Pancreas (tissue), 10 donors: ENCODE results near the gene CEMIP. TPM values are rescaled to one million over a fixed set of nuclear protein-coding genes. Genes with fewer than 3 reads are reported as not detected.

Source experiments
- ATAC-seq, 4 donors: fragments of 200-7000 bp; cut with Tn5 transposase; one replicate each; pipeline versions ENCODE4 v1.8.0 to v1.9.1; 2020; ENCODE audit warnings: mild to moderate bottlenecking in 4 of 4, moderate library complexity in 4 of 4
- DNase-seq, 6 donors: peaks; one replicate each; pipeline ENCODE4 v3.0.0-alpha.2; 2020
- FAIRE-seq: peaks from 2 replicates; lab custom pipeline; 2012; peaks lifted over from hg19 to GRCh38; lab: Jason Lieb, UNC
- H3K27ac ChIP-seq, 4 donors: fragments of 200-600 bp; sonication (generic); 1 replicate in 3 of 4; 2 replicates in 1 of 4; pipeline versions ENCODE4 v1.5.0 to v1.8.0; 2020
- H3K27me3 ChIP-seq, 4 donors: fragments of 200-600 bp; one replicate each; pipeline ENCODE4 v1.8.0; 2021
- H3K36me3 ChIP-seq, 3 donors: fragments of 200-600 bp; sonication (generic) in 1 of 3; one replicate each; pipeline versions ENCODE4 v1.5.0 to v1.8.0; 2020 to 2021
- H3K4me1 ChIP-seq, 3 donors: fragments of 200-600 bp; one replicate each; pipeline ENCODE4 v1.8.0; 2021
- H3K4me3 ChIP-seq, 4 donors: fragments of 200-600 bp; sonication (generic) in 2 of 4; one replicate each; pipeline versions ENCODE4 v1.5.0 to v1.8.0; 2020 to 2021
- H3K9me3 ChIP-seq, 4 donors: fragments of 200-600 bp; one replicate each; pipeline ENCODE4 v1.8.0; 2021
- CTCF ChIP-seq, 4 donors: fragments of 200-600 bp; sonication (generic) in 3 of 4; IDR thresholded peaks; one replicate each; pipeline versions ENCODE4 v1.5.0 to v1.8.0; 2021; ENCODE audit warnings: antibody characterized with exemption in 4 of 4
- WGBS, 2 donors: extraction: QIAGEN DNeasy Blood & Tissue Kit; methylation state at CpG; one replicate each; pipeline ENCODE4 v1.1.7; 2013; 5-methylcytosine and 5-hydroxymethylcytosine counted together
- intact Hi-C, 3 donors: fragments of 100-400 bp; cut with DNase I; formaldehyde crosslinking; loops; one replicate each; pipeline versions ENCODE4 v1.11.1 to v1.14.2; 2022
- polyA plus RNA-seq, 2 donors: library from polyadenylated mRNA; stranded (reverse); fragments of 200-250 nt; gene quantifications; one replicate each; pipeline ENCODE4 v1.2.3, GENCODE V29; 2013
- total RNA-seq, 6 donors: library from RNA; stranded (reverse); fragmentation: NEBNext Ultra II Directional in 4 of 6; extraction: Animal tissue kit (Norgen Biotek cat#: 25700) in 4 of 6; gene quantifications; one replicate each; pipeline versions ENCODE4 v1.2.1 to v1.2.4, GENCODE V29; 2021 to 2023
- donor health status: healthy with polysubstance abuse.
- donor health status: DM: no; HTN: no; CAD: no; lungs with moderate emphysema.
- donor health status: DM: no; HTN: no; CAD: no.
- donor health status: control.
- donor health status: control.
- donor health status: Bipolar disorder and iron deficiency.
- donor health status: DM: yes; HTN: yes; CAD: no.
- donor health status: DM: no; HTN: no; CAD: no.
- donor health status: DM: no; HTN: no; CAD: no.
- donor health status: DM: yes; HTN: yes; CAD: no.

CEMIP gene
- total and polyA plus RNA-seq, 8 donors = 0.07 to 0.41 (median 0.12) TPM; not detected in 1

- intact Hi-C loops = no loop called here
- no peak for DNase-seq
These were observed 44.8 kb downstream of the CEMIP start for GRCh38 chr15:80823995-80824394.

GRCh38 chr15:80825361-80826030, 46.3 kb downstream of the CEMIP start:
- H3K27ac ChIP-seq = no peak overlapping the region
- 75 to 83% methylated on average over 6 of the region's 6 CpGs for WGBS, 2 donors
- ATAC-seq (no peak), DNase-seq (no peak), FAIRE-seq (no peak)
- H3K36me3 ChIP-seq = no peaks in the 10 kb centered on the region
- no peaks in the 10 kb centered on the region for H3K27me3 ChIP-seq
- no peak overlapping the region for H3K4me3 ChIP-seq
- intact Hi-C loops = no loop called here
- no peaks in the 10 kb centered on the region for H3K9me3 ChIP-seq
- H3K4me1 ChIP-seq = no peaks in the 10 kb centered on the region
- no peak for TF ChIP-seq CTCF (IDR thresholded peaks at IDR 0.05)

More at GRCh38 chr15:80823995-80824394, 44.8 kb downstream of the CEMIP start:
- no peak for TF ChIP-seq CTCF (IDR thresholded peaks at IDR 0.05)
- no peaks in the 10 kb centered on the region for H3K27me3 ChIP-seq
- H3K36me3 ChIP-seq = no peaks in the 10 kb centered on the region
- FAIRE-seq = no peak
- H3K4me3 ChIP-seq = no peak overlapping the region
- H3K9me3 ChIP-seq = no peaks in the 10 kb centered on the region
- H3K27ac ChIP-seq = no peak overlapping the region
- ATAC-seq = no peak
- WGBS, 2 donors = 78 to 81% methylated on average over 4 of the region's 4 CpGs
- H3K4me1 ChIP-seq = no peaks in the 10 kb centered on the region

- Histone ChIP-seq H3K4me1 (no peaks in the 10 kb centered on the region), H3K4me3 (no peak overlapping the region), H3K27me3 (no peaks in the 10 kb centered on the region), H3K36me3 (no peaks in the 10 kb centered on the region), H3K27ac (no peak overlapping the region), H3K9me3 (no peaks in the 10 kb centered on the region)
- FAIRE-seq = no peak
- no peak for ATAC-seq
- no peak for DNase-seq
- no peak for TF ChIP-seq CTCF (IDR thresholded peaks at IDR 0.05)
- intact Hi-C loops = no loop called here
These were observed 49.6 kb downstream of the CEMIP start for GRCh38 chr15:80828796-80829195.

- no peak for TF ChIP-seq CTCF (IDR thresholded peaks at IDR 0.05)
- Histone ChIP-seq H3K27ac (no peak overlapping the region), H3K4me1 (no peaks in the 10 kb centered on the region), H3K36me3 (no peaks in the 10 kb centered on the region), H3K4me3 (no peak overlapping the region), H3K9me3 (no peaks in the 10 kb centered on the region), H3K27me3 (no peaks in the 10 kb centered on the region)
- ATAC-seq (no peak), FAIRE-seq (no peak), DNase-seq (no peak)
- intact Hi-C loops = no loop called here
- WGBS, 2 donors = 95 to 96% methylated on average over 1 of the region's 1 CpG
These were observed 51.5 kb downstream of the CEMIP start for GRCh38 chr15:80830677-80831076.

GRCh38 chr15:80831192-80831591, 52.0 kb downstream of the CEMIP start:
- intact Hi-C loops = no loop called here
- H3K36me3 ChIP-seq = no peaks in the 10 kb centered on the region
- no peak overlapping the region for H3K27ac ChIP-seq
- H3K4me3 ChIP-seq = no peak overlapping the region
- DNase-seq (no peak), ATAC-seq (no peak), FAIRE-seq (no peak)
- H3K27me3 ChIP-seq = no peaks in the 10 kb centered on the region
- H3K9me3 ChIP-seq = no peaks in the 10 kb centered on the region
- 88 to 91% methylated on average over 7 of the region's 7 CpGs for WGBS, 2 donors
- no peak for TF ChIP-seq CTCF (IDR thresholded peaks at IDR 0.05)
- no peaks in the 10 kb centered on the region for H3K4me1 ChIP-seq
